HG02588 (cell line): ENCODE measurements around the gene DGKQ.

ENCODE experiments used
- ATAC-seq: cut with Tn5 transposase; IDR thresholded peaks from one replicate; pipeline ENCODE4 v1.9.1; 2021; ENCODE audit warnings: mild to moderate bottlenecking, moderate library complexity; ENCODE audit not compliant: unreplicated experiment

Gene DGKQ

GRCh38 chr4:996030-996996, 22.9 kb upstream of the DGKQ start:
- no peak for ATAC-seq

GRCh38 chr4:995311-996026, 22.1 kb upstream of the DGKQ start:
- no peak for ATAC-seq

GRCh38 chr4:993111-994029, 20.0 kb upstream of the DGKQ start, which contains the start of gene SLC26A1:
Gene SLC26A1 (minus strand): TSS chr4:993404. CDS start chr4:991703, 1,701 bp downstream.
- ATAC-seq, result no peak

- ATAC-seq, result no peak
These were observed 19.1 kb upstream of the DGKQ start for GRCh38 chr4:992297-993110.

GRCh38 chr4:991451-992296, 18.3 kb upstream of the DGKQ start:
- ATAC-seq, result no peak

GRCh38 chr4:990746-991367, 17.5 kb upstream of the DGKQ start:
- no peak for ATAC-seq

- no peak for ATAC-seq
These were observed 16.5 kb upstream of the DGKQ start for GRCh38 chr4:989722-990471.

- no peak for ATAC-seq
These were observed 15.7 kb upstream of the DGKQ start for GRCh38 chr4:988726-989721.

- no peak for ATAC-seq
These were observed 14.5 kb upstream of the DGKQ start for GRCh38 chr4:987624-988513.

GRCh38 chr4:986879-987623, 13.7 kb upstream of the DGKQ start, which contains the start of gene IDUA:
Gene IDUA (plus strand): TSS chr4:987044. CDS start chr4:987085, 41 bp downstream.
- peak; percentile 72 for ATAC-seq

GRCh38 chr4:986428-986878, 13.1 kb upstream of the DGKQ start:
- peak; percentile 6 for ATAC-seq

GRCh38 chr4:985123-985830, 11.9 kb upstream of the DGKQ start:
- ATAC-seq, result no peak

GRCh38 chr4:984336-985054, 11.1 kb upstream of the DGKQ start:
- ATAC-seq, result no peak

- ATAC-seq, result no peak
These were observed 9.4 kb upstream of the DGKQ start for GRCh38 chr4:982814-983213.
